ENCODE measurements around the gene COL12A1. TPM values are rescaled to one million over a fixed set of nuclear protein-coding genes. Genes with fewer than 3 reads are reported as not detected.

Gene COL12A1
- total and polyA plus RNA-seq, 2 donors (not counting 1 experiment from before 2014, with no cell fraction given): 1,023 to 1,075 TPM

- H2AFZ ChIP-seq (ENCODE audit: low read length): no peak overlapping the region
- no peaks in the 10 kb centered on the region for H3K9me3 ChIP-seq (ENCODE audit: control insufficient read depth, insufficient read depth, low read depth, low read length)
- H3K79me2 ChIP-seq (ENCODE audit: control insufficient read depth, insufficient read depth, low read length): peaks cover 11% of the 10 kb centered on the region
- no peak overlapping the region for H3K27ac ChIP-seq (ENCODE audit: insufficient read depth, low read length)
- no peaks in the 10 kb centered on the region for H3K27me3 ChIP-seq (ENCODE audit: control insufficient read depth, insufficient read depth, low read length)
- peak in 1 of 2 donors; percentile 36 for DNase-seq (ENCODE audit: low read depth in 2 of 2)
- H3K36me3 ChIP-seq (ENCODE audit: control insufficient read depth, insufficient read depth, low read length): peaks cover 26% of the 10 kb centered on the region
- H3K4me1 ChIP-seq (ENCODE audit: control insufficient read depth, extremely low read depth, insufficient read depth, low read length): peaks cover 2% of the 10 kb centered on the region
- no peak for TF ChIP-seq CTCF (conservative IDR thresholded peaks at IDR 0.05 in 1 of 2, IDR thresholded peaks at IDR 0.05 in 1 of 2; ENCODE audit: low read depth in 1 of 2, low read length in 2 of 2)
- TF ChIP-seq EZH2 (IDR thresholded peaks at IDR 0.05; ENCODE audit: low read length, missing control alignments): no peak
- H3K4me3 ChIP-seq (replicated peaks in 1 of 4; ENCODE audit: control extremely low read depth in 1 of 4, insufficient read depth in 1 of 4, low read depth in 3 of 4, low read length in 4 of 4): no peak overlapping the region
- H3K9ac ChIP-seq (ENCODE audit: insufficient read depth, low read length): no peak overlapping the region
- H3K4me2 ChIP-seq (ENCODE audit: extremely low read depth, insufficient read depth, low read length): no peak overlapping the region
- H4K20me1 ChIP-seq (ENCODE audit: control insufficient read depth, extremely low read depth, insufficient read depth, low read length): no peaks in the 10 kb centered on the region
These were observed 56.2 kb downstream of the COL12A1 start for GRCh38 chr6:75149696-75150095.

GRCh38 chr6:75149240-75149639 is 56.6 kb downstream of the COL12A1 start:
- Histone ChIP-seq H3K9ac (ENCODE audit: insufficient read depth, low read length) (no peak overlapping the region), H4K20me1 (ENCODE audit: control insufficient read depth, extremely low read depth, insufficient read depth, low read length) (no peaks in the 10 kb centered on the region), H3K79me2 (ENCODE audit: control insufficient read depth, insufficient read depth, low read length) (peaks cover 11% of the 10 kb centered on the region), H3K4me1 (ENCODE audit: control insufficient read depth, extremely low read depth, insufficient read depth, low read length) (peaks cover 2% of the 10 kb centered on the region), H3K27me3 (ENCODE audit: control insufficient read depth, insufficient read depth, low read length) (no peaks in the 10 kb centered on the region), H3K9me3 (ENCODE audit: control insufficient read depth, insufficient read depth, low read depth, low read length) (no peaks in the 10 kb centered on the region), H3K4me2 (ENCODE audit: extremely low read depth, insufficient read depth, low read length) (no peak overlapping the region), H2AFZ (ENCODE audit: low read length) (no peak overlapping the region), H3K36me3 (ENCODE audit: control insufficient read depth, insufficient read depth, low read length) (peaks cover 26% of the 10 kb centered on the region), H3K4me3 (replicated peaks in 1 of 4; ENCODE audit: control extremely low read depth in 1 of 4, insufficient read depth in 1 of 4, low read depth in 3 of 4, low read length in 4 of 4) (no peak overlapping the region), H3K27ac (ENCODE audit: insufficient read depth, low read length) (no peak overlapping the region)
- TF ChIP-seq EZH2 (IDR thresholded peaks at IDR 0.05; ENCODE audit: low read length, missing control alignments) (no peak), CTCF (conservative IDR thresholded peaks at IDR 0.05 in 1 of 2, IDR thresholded peaks at IDR 0.05 in 1 of 2; ENCODE audit: low read depth in 1 of 2, low read length in 2 of 2) (no peak)
- peak in 1 of 2 donors; percentile 74 for DNase-seq (ENCODE audit: low read depth in 2 of 2)

- Histone ChIP-seq H4K20me1 (ENCODE audit: control insufficient read depth, extremely low read depth, insufficient read depth, low read length) (no peaks in the 10 kb centered on the region), H3K27me3 (ENCODE audit: control insufficient read depth, insufficient read depth, low read length) (no peaks in the 10 kb centered on the region), H3K36me3 (ENCODE audit: control insufficient read depth, insufficient read depth, low read length) (peaks cover 25% of the 10 kb centered on the region), H3K9ac (ENCODE audit: insufficient read depth, low read length) (no peak overlapping the region), H3K27ac (ENCODE audit: insufficient read depth, low read length) (no peak overlapping the region), H3K79me2 (ENCODE audit: control insufficient read depth, insufficient read depth, low read length) (peaks cover 11% of the 10 kb centered on the region), H2AFZ (ENCODE audit: low read length) (no peak overlapping the region), H3K4me2 (ENCODE audit: extremely low read depth, insufficient read depth, low read length) (no peak overlapping the region), H3K4me3 (replicated peaks in 1 of 4; ENCODE audit: control extremely low read depth in 1 of 4, insufficient read depth in 1 of 4, low read depth in 3 of 4, low read length in 4 of 4) (no peak overlapping the region), H3K4me1 (ENCODE audit: control insufficient read depth, extremely low read depth, insufficient read depth, low read length) (peaks cover 11% of the 10 kb centered on the region), H3K9me3 (ENCODE audit: control insufficient read depth, insufficient read depth, low read depth, low read length) (no peaks in the 10 kb centered on the region)
- peak; percentile 65 to 81 for DNase-seq (ENCODE audit: low read depth in 2 of 2)
- TF ChIP-seq EZH2 (IDR thresholded peaks at IDR 0.05; ENCODE audit: low read length, missing control alignments): no peak
- TF ChIP-seq CTCF (conservative IDR thresholded peaks at IDR 0.05 in 1 of 2, IDR thresholded peaks at IDR 0.05 in 1 of 2; ENCODE audit: low read depth in 1 of 2, low read length in 2 of 2): no peak
These were observed 58.3 kb downstream of the COL12A1 start for GRCh38 chr6:75147512-75147911.
